Measurements from ENCODE around the gene PCBP3.
"Not testable (repeated sequence)": the region's sequence is repeated elsewhere in the genome, so short reads cannot be mapped to it uniquely, and the experiment has no call there.

Gene PCBP3

DNA sequence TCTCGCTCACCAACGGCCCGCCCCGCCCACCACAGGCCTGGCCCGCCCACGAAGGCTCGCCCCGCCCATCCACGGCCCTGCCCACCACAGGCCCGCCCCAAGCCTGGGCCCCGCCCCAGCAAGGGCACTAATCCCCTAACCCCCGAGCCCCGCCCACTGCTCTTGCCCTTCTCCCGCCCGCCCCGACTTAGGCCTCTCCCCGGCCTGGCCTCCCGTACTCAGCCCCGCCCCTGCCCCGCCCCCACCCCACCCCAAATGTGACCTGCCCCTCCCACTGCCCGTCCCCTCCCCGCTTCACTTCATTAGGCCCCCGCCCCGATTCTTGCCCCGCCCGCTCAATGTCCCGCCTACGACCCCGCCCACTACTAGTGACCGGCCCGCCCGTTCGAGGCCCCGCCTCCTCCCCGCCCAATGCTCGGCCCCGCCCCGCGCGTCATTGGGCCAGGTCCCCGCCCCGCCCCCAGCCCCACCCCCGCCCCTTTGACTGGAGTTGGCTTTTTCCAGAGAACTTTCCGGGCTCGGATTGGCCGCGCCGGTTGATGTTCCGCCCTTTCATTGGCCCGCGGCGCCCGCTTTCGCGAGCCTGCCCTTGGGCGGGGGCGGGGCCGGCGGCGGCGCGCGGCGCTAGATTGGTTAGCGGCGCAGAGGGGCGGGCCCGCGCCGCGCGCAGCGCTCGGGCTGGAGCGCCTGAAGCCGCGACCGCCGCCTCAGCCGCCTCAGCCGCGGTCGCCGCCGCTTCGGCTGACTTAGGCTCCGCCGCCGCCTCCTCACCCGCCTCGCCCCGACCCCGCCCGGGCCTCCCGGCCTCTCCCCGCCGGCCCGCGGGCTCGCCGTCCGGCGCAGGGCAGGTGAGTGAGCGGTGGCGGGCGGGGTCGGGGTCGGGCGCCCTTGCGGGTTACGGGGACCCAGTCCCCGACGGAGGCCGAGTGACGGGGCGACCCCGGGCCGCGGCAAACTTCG lies at the start of gene PCBP3:
Gene PCBP3 (plus strand): TSS at position 705 of the 960 bp plus-strand sequence. CDS start 206,361 bp downstream, outside the sequence.
- peak; percentile 99 for DNase-seq

DNA sequence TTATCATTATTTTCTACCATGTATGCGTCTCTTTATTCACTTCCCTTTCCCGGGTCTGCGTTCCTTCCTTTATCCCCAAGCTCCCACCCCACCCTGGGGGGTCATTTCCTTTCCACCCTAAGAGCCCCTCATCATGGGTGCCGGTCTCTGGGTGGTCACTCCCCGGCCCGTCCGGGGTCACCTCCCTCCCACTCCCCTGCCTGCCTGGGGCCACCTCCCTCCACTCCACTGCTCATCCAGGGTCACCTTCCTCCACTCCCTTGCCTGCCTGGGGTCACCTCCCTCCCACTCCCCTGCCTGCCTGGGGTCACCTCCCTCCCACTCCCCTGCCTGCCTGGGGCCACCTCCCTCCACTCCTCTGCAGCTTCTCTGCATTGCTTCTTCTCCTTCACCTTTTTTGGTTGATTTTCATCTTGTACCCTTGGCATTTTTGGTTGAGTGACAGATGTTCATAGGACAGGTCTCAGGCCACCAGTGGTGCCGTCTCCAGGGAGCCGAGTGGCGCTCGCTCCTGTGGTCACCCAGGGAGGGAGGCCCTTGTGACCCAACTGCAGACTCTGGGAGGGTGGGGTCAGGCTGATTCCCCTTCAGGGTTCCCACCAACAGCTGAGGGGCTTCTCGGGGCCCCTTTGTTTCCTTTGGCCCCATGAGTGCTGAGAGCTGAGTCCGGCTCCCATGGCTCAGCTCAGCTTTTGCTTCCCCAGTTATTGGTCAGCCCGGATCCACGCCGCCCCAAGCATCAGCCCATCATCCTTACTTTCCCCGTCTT lies 48.6 kb upstream of the PCBP3 start:
- DNase-seq, result no peak

DNA sequence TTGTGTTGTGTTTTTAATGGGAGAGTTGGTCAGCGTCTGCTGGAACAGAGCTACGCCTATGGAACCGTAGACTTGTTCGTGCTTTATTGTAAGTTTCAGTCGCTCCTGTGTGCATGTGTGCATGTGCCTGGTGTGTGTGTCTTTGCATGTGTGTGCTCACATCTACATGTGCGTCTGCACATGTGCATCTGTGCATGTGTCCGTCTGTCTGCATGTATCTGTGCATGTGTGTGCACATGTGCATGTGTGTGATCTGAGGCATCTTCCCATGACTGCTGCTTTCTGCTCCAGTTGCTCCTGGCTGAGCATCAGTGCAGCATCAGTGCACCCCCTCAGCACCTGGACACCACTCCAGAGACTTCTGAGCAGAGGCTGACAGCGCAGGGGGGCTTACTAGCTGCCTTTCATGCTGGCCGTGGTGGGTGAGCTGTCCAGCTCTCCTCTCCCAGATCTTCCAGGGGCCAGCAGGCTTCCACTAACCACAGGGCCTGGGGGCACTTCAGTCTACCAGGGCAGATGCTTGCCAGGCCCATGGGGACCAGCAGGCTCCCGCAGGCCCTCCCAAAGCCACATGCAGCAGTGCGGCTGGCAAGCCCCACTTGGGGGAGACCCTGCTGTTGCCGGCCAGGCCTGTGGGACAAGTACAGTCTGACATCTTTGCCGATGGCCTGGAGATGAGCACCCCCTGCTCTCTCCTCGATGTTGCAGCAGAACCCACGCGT lies 47.8 kb upstream of the PCBP3 start:
- DNase-seq, result no peak

DNA sequence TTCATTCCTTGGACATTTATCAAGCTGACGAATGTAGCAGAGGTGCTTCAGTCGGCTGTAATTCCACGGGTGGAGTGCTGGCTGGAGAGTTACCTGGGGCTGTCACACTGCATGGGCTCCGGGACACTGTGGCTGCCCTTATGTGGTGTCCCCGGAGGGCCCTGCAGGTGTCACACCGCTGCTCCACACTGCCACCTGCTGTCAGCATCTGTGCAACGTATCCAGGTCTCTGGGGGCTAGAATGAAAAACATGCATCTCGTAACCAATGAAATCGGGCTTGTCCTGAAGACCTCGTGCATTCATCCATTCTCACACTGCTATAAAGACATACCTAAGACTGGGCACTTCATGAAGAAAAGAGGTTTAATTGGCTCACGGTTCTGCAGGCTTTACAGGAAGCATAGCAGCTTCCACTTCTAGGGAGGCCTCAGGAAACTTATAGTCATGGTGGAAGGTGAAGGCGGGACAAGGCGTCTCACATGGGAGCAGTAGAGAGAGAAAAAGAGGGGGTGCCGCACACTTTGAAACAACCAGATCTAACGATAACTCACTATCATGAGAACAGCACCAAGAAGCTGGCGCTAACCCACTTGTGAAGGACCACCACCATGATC lies 46.7 kb upstream of the PCBP3 start:
- DNase-seq, result peak; percentile 50

DNA sequence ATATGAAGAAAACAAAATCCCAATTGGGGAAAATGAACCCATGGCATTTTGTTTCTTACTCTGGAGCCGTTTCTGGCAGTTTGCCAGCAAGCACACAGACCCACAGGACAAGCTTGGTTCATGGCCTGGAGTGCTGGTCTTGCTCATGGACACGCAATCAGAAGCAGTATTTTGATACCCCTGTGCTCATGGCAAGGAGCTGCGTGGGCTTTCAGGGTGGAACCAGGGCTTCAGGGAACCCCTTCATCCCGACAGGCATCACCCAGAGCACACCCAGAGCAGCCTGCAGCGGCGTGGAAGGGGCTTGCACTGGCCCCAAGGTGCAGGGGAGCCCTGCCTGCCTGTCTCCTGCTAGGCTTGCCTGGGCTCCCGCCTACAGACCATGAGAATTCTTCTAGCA lies 45.4 kb upstream of the PCBP3 start:
- DNase-seq, result no peak

DNA sequence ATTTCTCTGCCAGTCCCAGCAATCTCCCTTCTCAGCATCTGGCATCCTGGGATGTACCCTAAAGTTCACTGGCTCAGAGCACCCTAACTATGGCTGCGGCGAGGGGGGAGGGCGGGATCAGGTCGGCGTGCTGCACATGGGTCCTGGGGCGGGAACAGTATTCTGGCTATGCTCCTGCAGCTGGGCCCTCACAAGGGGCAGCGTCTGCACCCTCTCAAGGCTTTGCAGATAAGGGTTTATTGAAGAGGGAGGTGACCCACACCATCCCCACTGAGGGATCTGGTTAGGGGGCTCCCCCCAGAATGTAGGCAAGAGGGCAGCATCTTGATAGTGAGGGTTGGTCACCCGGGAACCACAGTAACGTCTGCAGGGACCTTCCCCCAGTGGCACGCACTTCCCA lies 44.9 kb upstream of the PCBP3 start:
- no peak for DNase-seq

DNA sequence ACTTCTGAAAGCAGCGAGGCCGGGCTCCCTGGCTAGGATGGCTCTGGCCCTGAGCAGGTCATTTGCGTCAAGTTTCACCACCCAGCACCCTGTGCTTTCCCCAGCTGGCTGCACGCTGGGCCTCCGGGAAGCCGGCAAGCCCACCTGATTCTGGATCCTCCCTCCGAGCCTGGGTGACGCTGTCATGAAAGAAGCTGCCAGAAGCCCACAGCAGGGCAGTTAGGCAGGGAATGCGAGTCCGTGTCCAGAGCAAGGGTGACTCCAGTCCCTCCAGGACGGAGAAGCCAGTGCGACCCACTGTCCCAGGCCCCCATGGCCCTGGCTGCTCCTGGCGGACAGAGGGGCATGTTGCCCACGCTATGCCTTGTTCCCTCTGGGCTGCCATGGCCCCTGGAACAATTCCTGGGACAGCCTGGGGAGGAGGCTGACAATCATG lies 44.4 kb upstream of the PCBP3 start:
- no peak for DNase-seq

DNA sequence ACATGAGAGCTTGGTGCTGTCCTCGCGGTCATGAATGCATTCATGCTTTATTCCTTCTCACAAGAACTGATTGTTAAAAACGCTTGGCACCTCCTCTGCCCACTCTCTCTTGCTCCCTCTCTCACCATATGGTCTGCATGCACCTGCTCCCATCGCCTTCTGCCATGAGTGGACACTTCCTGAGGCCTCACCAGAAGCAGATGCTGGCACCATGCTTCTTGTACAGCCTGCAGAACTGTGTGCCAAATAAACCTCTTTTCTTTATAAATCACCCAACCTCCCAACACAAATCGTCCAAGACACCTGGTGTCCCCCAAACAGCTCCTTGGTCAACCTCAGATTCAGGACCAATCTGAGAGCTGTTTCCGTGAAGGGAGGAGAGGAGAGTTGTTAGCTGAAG lies 43.3 kb upstream of the PCBP3 start:
- DNase-seq, result no peak

DNA sequence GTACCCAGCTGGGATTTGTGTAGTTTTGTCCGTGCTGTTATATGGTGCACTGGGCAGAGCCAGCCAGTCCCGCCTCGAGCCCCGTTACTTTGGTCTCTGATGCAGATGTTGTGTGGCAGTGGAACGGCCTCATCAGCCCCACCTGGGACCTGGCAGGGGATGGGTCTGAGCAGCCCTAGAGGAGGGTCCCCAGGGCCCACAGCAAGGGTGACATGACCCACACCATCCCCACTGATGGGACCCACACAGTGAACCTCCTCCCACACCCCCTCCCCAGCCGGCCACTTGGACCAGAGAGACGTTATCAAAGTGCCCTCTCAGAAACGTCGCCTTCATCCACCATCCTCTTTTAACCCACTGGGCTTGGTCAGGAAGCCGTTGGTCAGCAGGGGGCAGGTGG lies 42.0 kb upstream of the PCBP3 start:
- no peak for DNase-seq

DNA sequence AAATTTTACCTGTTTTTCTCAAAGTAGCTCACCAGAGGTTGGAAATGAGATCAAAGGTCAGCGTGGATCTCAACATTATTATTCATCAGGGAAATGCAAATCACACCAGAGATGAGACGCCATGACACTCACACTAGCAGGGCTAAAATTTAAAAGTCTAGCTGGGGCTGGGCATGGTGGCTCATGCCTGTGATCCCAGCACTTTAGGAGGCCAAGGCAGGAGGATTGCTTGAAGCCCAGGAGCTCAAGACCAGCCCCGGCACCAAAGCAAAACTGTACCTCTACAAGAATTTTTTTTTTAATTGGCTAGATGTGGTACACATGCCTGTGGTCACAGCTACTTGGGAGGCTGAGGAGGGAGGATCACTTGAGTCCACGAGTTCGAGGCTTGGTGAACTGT lies 41.4 kb upstream of the PCBP3 start:
- no peak for DNase-seq

DNA sequence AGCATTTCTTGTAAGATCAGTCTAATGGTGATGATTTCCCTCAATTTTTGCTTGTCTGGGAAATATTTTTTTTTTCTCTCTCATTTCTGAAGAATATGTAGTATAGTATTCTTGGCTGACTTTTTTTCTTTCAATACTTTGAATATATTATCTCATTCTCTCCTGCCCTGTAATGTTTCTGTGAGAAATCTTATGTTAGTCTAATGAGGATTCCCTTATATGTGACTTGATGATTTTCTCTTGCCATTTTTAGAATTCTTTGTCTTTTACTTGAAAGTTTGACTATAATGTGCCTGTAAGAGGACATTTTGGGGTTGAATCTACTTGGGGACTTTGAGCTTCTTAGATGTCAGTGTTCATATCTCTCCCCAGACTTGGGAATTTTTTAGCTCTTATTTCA lies 40.0 kb upstream of the PCBP3 start:
- no peak for DNase-seq

DNA sequence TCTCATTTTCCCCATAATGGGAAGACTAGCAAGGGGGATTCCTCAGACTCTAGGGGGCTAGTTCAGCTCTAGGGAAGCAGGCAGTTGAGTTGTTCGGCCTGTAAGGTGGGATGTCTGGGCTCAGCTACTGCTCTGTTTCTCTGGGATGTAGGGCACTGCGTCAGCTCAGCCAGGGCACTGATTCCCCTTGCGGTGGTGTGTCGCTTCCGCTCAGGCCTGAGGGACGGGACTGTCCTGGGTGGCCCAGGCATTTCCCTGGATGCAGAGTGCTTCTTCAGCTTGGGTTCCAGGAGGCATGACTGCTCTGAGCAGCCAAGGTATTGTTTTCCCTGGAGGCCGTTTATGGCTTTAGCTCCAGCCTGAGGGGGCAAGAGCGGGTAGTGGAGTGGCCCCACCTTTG lies 38.8 kb upstream of the PCBP3 start:
- DNase-seq, result not testable (repeated sequence)

DNA sequence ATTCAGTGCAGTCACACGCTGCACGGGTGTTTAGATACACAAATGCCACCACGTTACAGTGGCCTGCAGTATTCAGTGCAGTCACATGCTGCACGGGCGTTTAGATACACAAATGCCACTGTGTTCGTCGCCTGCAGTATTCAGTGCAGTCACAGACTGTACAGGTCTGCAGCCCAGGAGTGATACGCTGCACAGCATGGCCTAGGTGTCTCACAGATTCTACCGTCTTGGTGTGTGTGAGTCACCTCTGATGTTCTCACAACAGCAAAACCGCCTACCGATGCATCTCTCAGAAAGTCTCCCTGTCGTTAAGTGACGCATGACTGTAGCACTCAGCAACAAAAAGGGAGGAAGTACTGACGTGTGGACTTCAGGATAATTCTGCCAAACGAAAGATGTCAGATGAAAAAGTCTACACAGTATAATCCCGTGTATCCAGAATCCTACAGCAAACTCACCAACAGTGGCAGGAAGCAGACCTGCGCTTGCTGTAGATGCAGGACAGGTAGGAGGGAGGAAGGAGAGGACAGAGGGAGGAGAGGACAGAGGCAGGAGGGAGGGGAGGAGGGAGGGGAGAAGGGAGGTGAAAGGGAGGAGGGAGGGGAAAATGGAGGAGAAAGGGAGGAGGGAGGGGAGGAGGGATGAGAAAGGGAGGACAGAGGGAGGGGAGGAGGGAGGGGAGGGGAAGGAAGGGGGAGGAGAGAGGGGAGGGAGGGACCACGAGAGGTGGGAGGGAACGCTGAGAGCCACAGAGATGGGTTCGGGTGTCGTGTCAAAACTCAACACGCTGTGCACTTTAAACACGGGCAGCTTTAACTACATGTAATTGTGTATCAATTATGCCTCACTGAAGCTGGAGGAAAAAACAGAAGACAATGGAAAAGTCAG lies 36.3 kb upstream of the PCBP3 start:
- no peak for DNase-seq

DNA sequence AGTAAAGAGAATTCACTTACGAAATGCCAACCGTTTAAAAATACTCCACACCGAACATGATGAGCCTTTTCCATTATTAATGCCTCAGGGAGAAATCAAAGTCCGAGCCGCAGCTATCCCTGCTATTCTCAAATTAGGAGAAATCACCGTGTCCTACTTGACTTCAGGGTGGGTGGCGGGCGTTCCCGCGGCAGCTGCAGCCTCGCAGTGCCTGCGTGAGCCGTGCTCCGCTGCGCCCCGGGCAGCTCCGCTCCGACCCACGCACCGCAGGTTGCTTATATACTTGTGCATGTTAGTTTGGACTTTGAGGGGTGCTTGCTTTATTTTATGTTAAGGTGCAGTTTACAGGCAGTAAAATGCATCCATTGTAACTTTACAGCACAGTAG lies 35.6 kb upstream of the PCBP3 start:
- DNase-seq, result no peak

DNA sequence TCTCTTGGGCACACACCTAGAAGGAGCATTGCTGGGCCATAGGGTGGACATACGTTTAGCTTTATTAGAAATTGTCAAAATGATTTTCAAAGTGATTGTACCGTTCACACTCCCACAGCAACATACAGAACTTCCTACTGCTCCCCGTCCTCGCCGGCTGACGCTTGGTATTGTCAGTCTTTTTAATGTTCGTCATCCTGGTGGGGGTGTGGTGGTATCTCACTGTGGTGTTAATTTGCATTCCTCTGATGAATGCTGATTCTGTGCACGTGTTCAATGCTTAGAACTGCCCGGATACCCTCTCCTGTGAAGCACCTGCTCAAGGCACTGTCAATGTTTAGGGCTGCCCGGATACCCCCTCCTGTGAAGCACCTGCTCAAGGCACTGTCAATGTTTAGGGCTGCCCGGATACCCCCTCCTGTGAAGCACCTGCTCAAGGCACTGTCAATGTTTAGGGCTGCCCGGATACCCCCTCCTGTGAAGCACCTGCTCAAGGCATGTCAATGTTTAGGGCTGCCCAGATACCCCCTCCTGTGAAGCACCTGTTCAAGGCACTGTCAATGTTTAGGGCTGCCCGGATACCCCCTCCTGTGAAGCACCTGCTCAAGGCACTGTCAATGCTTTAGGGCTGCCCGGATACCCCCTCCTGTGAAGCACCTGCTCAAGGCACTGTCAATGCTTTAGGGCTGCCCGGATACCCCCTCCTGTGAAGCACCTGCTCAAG lies 34.6 kb upstream of the PCBP3 start:
- not testable (repeated sequence) for DNase-seq

DNA sequence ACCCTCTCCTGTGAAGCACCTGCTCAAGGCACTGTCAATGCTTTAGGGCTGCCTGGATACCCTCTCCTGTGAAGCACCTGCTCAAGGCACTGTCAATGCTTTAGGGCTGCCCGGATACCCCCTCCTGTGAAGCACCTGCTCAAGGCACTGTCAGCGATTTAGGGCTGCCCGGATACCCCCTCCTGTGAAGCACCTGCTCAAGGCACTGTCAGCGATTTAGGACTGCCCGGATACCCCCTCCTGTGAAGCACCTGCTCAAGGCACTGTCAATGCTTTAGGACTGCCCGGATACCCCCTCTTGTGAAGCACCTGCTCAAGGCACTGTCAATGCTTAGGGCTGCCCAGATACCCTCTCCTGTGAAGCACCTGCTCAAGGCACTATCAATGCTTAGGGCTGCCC lies 33.9 kb upstream of the PCBP3 start:
- DNase-seq, result peak; percentile 27

DNA sequence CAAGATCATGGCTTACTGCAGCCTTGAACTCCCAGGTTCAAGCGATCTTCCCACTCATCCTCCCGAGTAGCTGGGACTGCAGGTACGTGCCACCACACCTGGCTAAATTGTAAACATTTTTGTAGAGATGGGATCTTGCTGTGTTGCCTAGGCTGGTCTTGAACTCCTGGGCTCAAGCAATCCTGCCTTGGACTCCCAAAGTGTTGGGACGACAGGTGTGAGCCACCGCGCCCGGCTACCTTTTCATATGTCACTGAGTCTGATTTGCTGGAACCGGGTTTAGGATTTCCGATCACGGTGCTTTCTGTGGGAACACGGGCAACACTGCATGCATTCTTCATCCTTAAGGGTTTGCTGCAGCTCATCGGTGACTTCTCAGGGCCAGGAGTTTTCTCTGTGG lies 32.2 kb upstream of the PCBP3 start:
- DNase-seq, result no peak

DNA sequence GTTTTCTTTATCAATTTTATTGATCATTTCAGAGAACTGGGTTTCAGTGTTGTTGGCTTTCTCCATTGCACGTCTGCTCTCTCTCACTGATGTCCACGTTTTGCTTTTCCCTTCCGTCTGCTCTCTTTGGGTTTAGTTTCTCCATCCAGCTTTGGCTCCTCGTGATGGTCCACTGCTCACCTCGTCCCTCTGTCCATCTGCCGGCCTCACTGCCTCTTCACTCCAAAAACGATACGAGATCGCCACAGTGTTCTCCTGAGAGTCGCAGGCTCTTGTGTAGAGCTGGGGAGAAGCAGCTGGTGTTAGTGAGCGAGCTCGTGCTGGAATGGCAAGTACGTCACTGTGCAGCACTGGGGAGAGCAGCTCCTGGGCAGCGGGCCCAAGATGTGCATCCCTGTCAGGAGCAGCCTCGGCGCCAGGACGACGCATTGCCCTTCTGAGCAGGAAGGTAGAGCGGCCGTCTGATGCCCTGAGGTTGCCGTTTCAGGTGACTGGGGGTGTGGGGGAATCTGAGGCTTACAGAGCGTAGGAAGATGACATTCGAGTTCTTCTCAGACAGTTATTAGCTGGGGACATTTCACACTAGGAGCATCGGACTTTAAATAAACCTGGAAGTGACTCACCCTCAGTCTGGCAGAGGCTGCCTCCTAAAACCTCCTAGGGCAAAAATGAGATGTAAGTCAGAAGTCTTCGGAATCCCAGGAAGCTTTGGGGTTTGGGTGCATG lies 31.4 kb upstream of the PCBP3 start:
- DNase-seq, result no peak

DNA sequence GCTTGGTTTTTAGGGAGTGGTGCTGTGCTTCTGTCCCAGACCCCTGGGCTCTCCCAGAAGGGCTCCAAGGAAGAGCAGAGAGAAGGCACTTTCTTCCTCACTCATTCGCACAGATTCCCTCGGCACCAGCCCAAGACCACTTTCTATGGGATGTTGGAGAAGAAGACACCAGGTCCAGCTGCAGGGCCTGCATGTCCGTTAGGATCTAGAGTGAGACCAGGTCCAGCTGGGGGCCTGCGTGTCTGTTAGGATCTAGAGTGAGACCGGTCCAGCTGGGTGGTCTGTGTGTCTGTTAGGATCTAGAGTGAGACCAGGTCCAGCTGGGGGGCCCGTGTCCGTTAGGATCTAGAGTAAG lies 30.9 kb upstream of the PCBP3 start:
- DNase-seq, result not testable (repeated sequence)

DNA sequence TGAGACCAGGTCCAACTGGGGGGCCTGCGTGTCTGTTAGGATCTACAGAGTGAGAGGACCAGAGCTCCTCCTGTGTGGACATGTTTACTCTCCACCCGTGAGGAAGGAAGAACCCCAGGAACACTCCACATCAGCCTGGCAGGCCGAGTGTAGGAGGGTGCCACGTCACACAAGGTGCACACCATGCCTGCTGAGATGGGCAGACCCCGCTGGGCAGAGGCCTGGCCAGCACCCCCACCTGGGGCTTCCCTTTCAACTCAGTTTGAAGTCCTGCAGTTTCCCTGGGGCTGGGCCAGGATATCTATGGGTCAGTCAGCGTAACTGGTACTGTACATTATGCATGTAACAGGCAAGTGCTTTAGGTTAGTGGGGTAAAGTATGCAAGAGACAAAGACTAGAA lies 30.1 kb upstream of the PCBP3 start:
- DNase-seq, result no peak

DNA sequence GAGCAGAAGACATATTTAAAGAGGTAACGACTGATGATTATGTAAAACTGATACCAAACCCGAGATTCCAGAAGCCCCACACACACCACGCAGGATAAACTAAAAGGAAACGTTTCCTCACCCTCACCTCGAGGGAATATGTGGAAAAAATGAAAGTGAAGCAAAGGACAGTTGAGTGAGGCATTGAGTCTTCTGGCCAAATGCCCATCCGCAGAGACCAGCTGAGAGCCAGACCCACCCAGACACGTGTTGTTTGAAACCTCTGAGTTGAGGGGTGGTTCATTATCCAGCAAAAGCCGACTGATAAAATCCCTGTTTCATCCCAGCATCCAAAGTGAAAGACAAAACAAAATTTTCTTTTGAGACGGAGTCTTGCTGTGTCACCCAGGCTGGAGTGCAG lies 29.6 kb upstream of the PCBP3 start:
- DNase-seq, result no peak
